ENCODE measurements around the gene ACBD4. TPM values are rescaled to one million over a fixed set of nuclear protein-coding genes. Genes with fewer than 3 reads are reported as not detected.

ACBD4 gene
- total RNA-seq, 1 experiment from 2014 or later, result 1.4 TPM

GRCh38 chr17:45155483-45155882 lies 20.0 kb downstream of the ACBD4 start:
- intact Hi-C loops (cut with micrococcal nuclease; ENCODE audit: unreplicated experiment), result no loop called here
- H3K4me3 ChIP-seq (ENCODE audit: low read depth, low read length, poor library complexity, severe bottlenecking), result no peak overlapping the region
- no peaks in the 10 kb centered on the region for H3K27me3 ChIP-seq (replicated peaks; ENCODE audit: insufficient read depth, low read depth, low read length, poor library complexity)
- POLR2A ChIA-PET (ENCODE audit: low non-redundant PET), result no interaction called here
- H3K4me1 ChIP-seq (ENCODE audit: insufficient read depth, low read length, poor library complexity, severe bottlenecking), result peaks cover 12% of the 10 kb centered on the region
- CTCF ChIA-PET, result no interaction called here
- H3K27ac ChIP-seq (ENCODE audit: low read depth, low read length, poor library complexity, severe bottlenecking), result no peak overlapping the region
- no peak for DNase-seq (ENCODE audit: low spot score)
- no peaks in the 10 kb centered on the region for H3K9me3 ChIP-seq (ENCODE audit: low read depth, low read length, poor library complexity, severe bottlenecking)
- no TSS peak for BruUV-seq (replicated peaks)
- H3K36me3 ChIP-seq (ENCODE audit: insufficient read depth, low read length, poor library complexity, severe bottlenecking), result no peaks in the 10 kb centered on the region
- TF ChIP-seq CTCF (conservative IDR thresholded peaks at IDR 0.05; ENCODE audit: low read depth, low read length), result no peak
- no peak for TF ChIP-seq EZH2 (IDR thresholded peaks at IDR 0.05; ENCODE audit: borderline replicate concordance, low read depth, low read length, poor library complexity, severe bottlenecking)

GRCh38 chr17:45156242-45156641 lies 20.8 kb downstream of the ACBD4 start:
- no TSS peak for BruUV-seq (replicated peaks)
- no peak for DNase-seq (ENCODE audit: low spot score)
- Histone ChIP-seq H3K27ac (ENCODE audit: low read depth, low read length, poor library complexity, severe bottlenecking) (no peak overlapping the region), H3K4me3 (ENCODE audit: low read depth, low read length, poor library complexity, severe bottlenecking) (no peak overlapping the region), H3K36me3 (ENCODE audit: insufficient read depth, low read length, poor library complexity, severe bottlenecking) (no peaks in the 10 kb centered on the region), H3K27me3 (replicated peaks; ENCODE audit: insufficient read depth, low read depth, low read length, poor library complexity) (no peaks in the 10 kb centered on the region), H3K9me3 (ENCODE audit: low read depth, low read length, poor library complexity, severe bottlenecking) (no peaks in the 10 kb centered on the region), H3K4me1 (ENCODE audit: insufficient read depth, low read length, poor library complexity, severe bottlenecking) (peaks cover 12% of the 10 kb centered on the region)
- POLR2A ChIA-PET (ENCODE audit: low non-redundant PET), result no interaction called here
- TF ChIP-seq EZH2 (IDR thresholded peaks at IDR 0.05; ENCODE audit: borderline replicate concordance, low read depth, low read length, poor library complexity, severe bottlenecking) (no peak), CTCF (conservative IDR thresholded peaks at IDR 0.05; ENCODE audit: low read depth, low read length) (no peak)
- intact Hi-C loops (cut with micrococcal nuclease; ENCODE audit: unreplicated experiment), result no loop called here
- CTCF ChIA-PET, result no interaction called here

DNA sequence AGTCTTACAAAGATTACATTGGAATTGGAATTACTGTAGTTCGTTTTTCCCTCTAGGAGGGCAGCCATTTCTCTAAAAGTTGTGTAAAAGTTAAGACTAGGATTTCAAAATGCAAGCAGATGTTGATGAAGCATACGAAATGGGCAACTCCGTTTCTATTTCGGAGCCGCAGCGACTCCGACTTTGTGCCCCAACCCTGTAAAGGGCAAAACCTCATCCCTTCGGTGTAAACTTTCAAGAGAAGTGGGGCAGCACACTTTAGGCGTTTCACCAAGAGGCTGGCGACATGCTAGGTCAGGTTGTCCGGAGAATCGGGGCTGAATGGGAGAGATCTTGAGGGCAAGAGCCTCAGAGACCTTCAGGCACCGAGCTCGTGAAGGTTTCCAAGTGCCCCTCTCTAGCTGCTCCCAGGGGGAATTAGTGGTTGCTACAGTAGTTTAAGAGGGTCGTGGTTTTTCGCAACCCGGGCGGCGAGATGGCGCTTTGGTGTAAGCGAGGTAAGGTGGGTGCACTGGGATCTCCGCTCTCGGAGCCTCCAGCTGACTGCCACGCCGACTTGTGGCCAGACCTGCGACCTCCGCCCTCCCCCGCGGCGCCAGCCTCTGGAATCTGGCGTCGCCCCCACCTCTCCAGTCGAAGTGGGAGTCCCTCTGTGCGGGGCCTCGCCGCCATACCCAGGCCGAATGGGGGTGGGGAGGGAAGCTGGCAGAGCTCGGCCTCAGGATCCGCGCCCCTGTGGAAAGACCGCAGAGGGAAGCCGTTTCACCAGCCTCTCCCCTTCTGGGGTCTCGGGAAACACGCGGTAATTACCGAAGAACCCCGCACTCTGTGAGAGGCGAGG lies 25.2 kb downstream of the ACBD4 start:
- peak; percentile 42 for DNase-seq (ENCODE audit: low spot score)
- Histone ChIP-seq H3K27me3 (replicated peaks; ENCODE audit: insufficient read depth, low read depth, low read length, poor library complexity) (no peaks in the 10 kb centered on the region), H3K4me3 (ENCODE audit: low read depth, low read length, poor library complexity, severe bottlenecking) (peak overlapping the region; percentile 90), H3K36me3 (ENCODE audit: insufficient read depth, low read length, poor library complexity, severe bottlenecking) (no peaks in the 10 kb centered on the region), H3K4me1 (ENCODE audit: insufficient read depth, low read length, poor library complexity, severe bottlenecking) (peaks cover 6% of the 10 kb centered on the region), H3K27ac (ENCODE audit: low read depth, low read length, poor library complexity, severe bottlenecking) (peak overlapping the region; percentile 98), H3K9me3 (ENCODE audit: low read depth, low read length, poor library complexity, severe bottlenecking) (no peaks in the 10 kb centered on the region)
- POLR2A ChIA-PET (ENCODE audit: low non-redundant PET), result interaction anchor here (1.3 to 1.5 kb wide), 2 partner anchors 9 to 12 kb away, joined by 4 to 8 read pairs; partner anchors contain the start of gene HEXIM1
- intact Hi-C loops (cut with micrococcal nuclease; ENCODE audit: unreplicated experiment), result no loop called here
- CTCF ChIA-PET, result interaction anchor here (0.6 to 1.8 kb wide), 6 partner anchors 8 to 164 kb away, joined by 3 to 13 read pairs (median 6); partner anchors contain the start of genes ACBD4 and HEXIM1
- TF ChIP-seq EZH2 (IDR thresholded peaks at IDR 0.05; ENCODE audit: borderline replicate concordance, low read depth, low read length, poor library complexity, severe bottlenecking) (no peak), CTCF (conservative IDR thresholded peaks at IDR 0.05; ENCODE audit: low read depth, low read length) (no peak)
- TSS peak; percentile 59 for BruUV-seq (replicated peaks)
